HEK293T (cell line): Measurements from ENCODE around the gene FGGY.

Experiments used
- CTCF ChIA-PET: fragments of 350-600 bp; formaldehyde crosslinking; extraction: SDS; loops from one replicate; lab custom pipeline; 2021; ENCODE audit warnings: antibody characterized with exemption, inconsistent platforms; lab: Yijun Ruan, JAX
- POLR2A ChIA-PET: fragments of 350-600 bp; formaldehyde crosslinking; extraction: SDS; loops from one replicate; lab custom pipeline; 2020; ENCODE audit warnings: antibody characterized with exemption, inconsistent platforms; lab: Yijun Ruan, JAX
- DNase-seq: peaks from one replicate; pipeline ENCODE4 v3.0.0; 2012; ENCODE audit warnings: mixed read lengths; ENCODE audit errors: extremely low spot score
- ARNT ChIP-seq: fragments of 450-650 bp; IDR thresholded peaks from 2 replicates; pipeline ENCODE4 v1.6.1; 2017; ENCODE audit warnings: mild to moderate bottlenecking
- BHLHE40 ChIP-seq: fragments of 450-650 bp; IDR thresholded peaks from 2 replicates; pipeline ENCODE4 v1.6.1; 2016; ENCODE audit warnings: mild to moderate bottlenecking, moderate library complexity, borderline replicate concordance
- CTBP1 ChIP-seq: fragments of 450-650 bp; IDR thresholded peaks from 2 replicates; pipeline ENCODE4 v1.6.1; 2016; ENCODE audit warnings: borderline replicate concordance
- ELF4 ChIP-seq: fragments of 450-650 bp; IDR thresholded peaks from 2 replicates; pipeline ENCODE4 v1.6.1; 2017; ENCODE audit warnings: antibody characterized with exemption
- FOXA1 ChIP-seq: fragments of 450-650 bp; IDR thresholded peaks from 2 replicates; pipeline ENCODE4 v1.6.1; 2016; ENCODE audit warnings: mild to moderate bottlenecking
- FOXK2 ChIP-seq: fragments of 450-650 bp; IDR thresholded peaks from 2 replicates; pipeline ENCODE4 v1.6.1; 2016; ENCODE audit warnings: mild to moderate bottlenecking
- FOXM1 ChIP-seq: fragments of 450-650 bp; IDR thresholded peaks from 2 replicates; pipeline ENCODE4 v1.6.1; 2017; ENCODE audit warnings: mild to moderate bottlenecking, borderline replicate concordance
- HDGF ChIP-seq: fragments of 450-650 bp; IDR thresholded peaks from 2 replicates; pipeline ENCODE4 v1.6.1; 2017; ENCODE audit warnings: antibody characterized with exemption, borderline replicate concordance
- L3MBTL2 ChIP-seq: fragments of 450-650 bp; conservative IDR thresholded peaks from 2 replicates; pipeline ENCODE4 v1.6.1; 2016; ENCODE audit warnings: mild to moderate bottlenecking
- LEF1 ChIP-seq: fragments of 450-650 bp; IDR thresholded peaks from 2 replicates; pipeline ENCODE4 v1.6.1; 2017; ENCODE audit warnings: mild to moderate bottlenecking, borderline replicate concordance
- NFRKB ChIP-seq: fragments of 450-650 bp; IDR thresholded peaks from 2 replicates; pipeline ENCODE4 v1.6.1; 2016; ENCODE audit warnings: mild to moderate bottlenecking, moderate library complexity
- PKNOX1 ChIP-seq: fragments of 450-650 bp; IDR thresholded peaks from 2 replicates; pipeline ENCODE4 v1.6.1; 2016
- SP1 ChIP-seq: fragments of 450-650 bp; IDR thresholded peaks from 2 replicates; pipeline ENCODE4 v1.6.1; 2017
- SUZ12 ChIP-seq: fragments of 450-650 bp; IDR thresholded peaks from 2 replicates; pipeline ENCODE4 v1.6.1; 2016; ENCODE audit warnings: mild to moderate bottlenecking
- TARDBP ChIP-seq: fragments of 450-650 bp; IDR thresholded peaks from 2 replicates; pipeline ENCODE4 v1.6.1; 2016
- ZNF384 ChIP-seq: fragments of 450-650 bp; IDR thresholded peaks from 2 replicates; pipeline ENCODE4 v1.6.1; 2016

Gene FGGY

GRCh38 chr1:59422921-59423575, 126.2 kb downstream of the FGGY start:
- POLR2A ChIA-PET, result no interaction called here
- TF ChIP-seq FOXK2, result no peak
- no peak for TF ChIP-seq ELF4
- TF ChIP-seq LEF1, result no peak
- TF ChIP-seq SP1, result no peak
- TF ChIP-seq L3MBTL2, result no peak
- no peak for TF ChIP-seq FOXA1
- TF ChIP-seq HDGF, result no peak
- TF ChIP-seq ARNT, result no peak
- TF ChIP-seq SUZ12, result no peak
- TF ChIP-seq TARDBP, result no peak
- TF ChIP-seq CTBP1, result no peak
- no peak for TF ChIP-seq FOXM1
- TF ChIP-seq NFRKB, result no peak
- TF ChIP-seq PKNOX1, result no peak
- TF ChIP-seq BHLHE40, result no peak
- TF ChIP-seq ZNF384, result no peak
- CTCF ChIA-PET, result no interaction called here
- DNase-seq, result no peak

- ChIA-PET CTCF (interaction anchor here (0.6 kb wide), 1 partner anchor 277 kb away, joined by 3 read pairs; no protein-coding TSS in a partner anchor), POLR2A (interaction anchor here (0.7 kb wide), 1 partner anchor 222 kb away, joined by 3 read pairs; no protein-coding TSS in a partner anchor)
- DNase-seq, result no peak
- TF ChIP-seq HDGF (no peak), NFRKB (no peak), TARDBP (no peak), ELF4 (no peak), FOXA1 (no peak), PKNOX1 (no peak), FOXK2 (no peak), BHLHE40 (no peak), L3MBTL2 (no peak), SUZ12 (no peak), ARNT (no peak), FOXM1 (no peak), CTBP1 (no peak), SP1 (no peak)
Observed at GRCh38 chr1:59427155-59427554, 130.3 kb downstream of the FGGY start.

GRCh38 chr1:59427784-59428183, 130.9 kb downstream of the FGGY start:
- TF ChIP-seq FOXA1 (no peak), SP1 (no peak), FOXK2 (no peak), PKNOX1 (no peak), ELF4 (no peak), NFRKB (no peak), L3MBTL2 (no peak), SUZ12 (no peak), FOXM1 (no peak), ZNF384 (no peak), ARNT (no peak), BHLHE40 (no peak)
- ChIA-PET CTCF (no interaction called here), POLR2A (no interaction called here)
- no peak for DNase-seq

DNA sequence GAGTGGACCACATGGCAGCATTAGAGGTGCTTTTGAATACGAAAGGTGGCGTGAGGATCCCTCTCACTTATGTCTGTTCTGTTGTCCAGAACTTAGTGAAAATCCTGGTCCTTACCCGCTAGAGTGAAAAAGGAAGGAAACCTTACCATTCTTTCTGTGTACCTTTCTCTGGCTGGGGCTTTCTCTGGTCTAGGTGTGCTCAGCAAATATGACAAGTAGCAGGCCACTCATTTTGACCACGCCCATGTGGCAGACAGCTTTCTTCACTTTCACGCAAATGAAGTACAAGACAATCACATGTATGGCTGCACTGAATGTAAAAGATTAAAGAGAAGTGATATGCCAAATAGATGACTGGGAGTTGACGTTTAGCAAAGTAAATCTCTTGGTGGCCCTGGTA, 131.9 kb downstream of the FGGY start:
- ChIA-PET CTCF (interaction anchor here (0.6 kb wide), 1 partner anchor 22 kb away, joined by 3 read pairs; no protein-coding TSS in a partner anchor), POLR2A (no interaction called here)
- DNase-seq, result no peak
- no peak for TF ChIP-seq SP1
- no peak for TF ChIP-seq LEF1
- no peak for TF ChIP-seq L3MBTL2
- TF ChIP-seq HDGF, result no peak
- no peak for TF ChIP-seq ARNT
- no peak for TF ChIP-seq CTBP1
- TF ChIP-seq BHLHE40, result no peak
- TF ChIP-seq FOXM1, result no peak
- TF ChIP-seq SUZ12, result no peak
- no peak for TF ChIP-seq FOXA1

DNA sequence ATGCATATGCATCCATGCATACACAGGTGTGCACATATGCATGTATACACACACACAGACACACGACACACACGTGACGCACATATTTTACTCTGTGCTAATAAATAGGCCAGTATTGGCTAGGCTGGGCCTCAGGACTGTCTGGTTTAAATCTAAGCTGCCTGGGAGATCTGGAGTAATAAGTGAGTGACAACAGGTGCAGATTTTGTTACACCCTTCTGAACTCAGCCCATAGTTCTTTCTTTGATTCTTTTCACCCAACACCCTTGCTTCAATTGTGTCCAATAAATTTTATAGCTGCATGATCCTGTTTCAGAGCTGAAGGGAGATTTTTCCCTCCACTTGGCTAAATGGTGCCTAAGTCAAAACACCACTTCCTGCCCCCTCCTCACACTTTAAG, 132.8 kb downstream of the FGGY start:
- ChIA-PET POLR2A (no interaction called here), CTCF (no interaction called here)
- TF ChIP-seq FOXK2 (no peak), LEF1 (no peak), NFRKB (no peak), FOXM1 (no peak), ARNT (no peak), SUZ12 (no peak), TARDBP (no peak), SP1 (no peak)
- DNase-seq, result no peak
